HG03097 (cell line): Measurements from ENCODE around the gene RCBTB2.

ENCODE experiments used
- ATAC-seq: cut with Tn5 transposase; IDR thresholded peaks from one replicate; pipeline ENCODE4 v1.9.1; 2021; ENCODE audit not compliant: unreplicated experiment, low FRiP score

RCBTB2 gene

DNA sequence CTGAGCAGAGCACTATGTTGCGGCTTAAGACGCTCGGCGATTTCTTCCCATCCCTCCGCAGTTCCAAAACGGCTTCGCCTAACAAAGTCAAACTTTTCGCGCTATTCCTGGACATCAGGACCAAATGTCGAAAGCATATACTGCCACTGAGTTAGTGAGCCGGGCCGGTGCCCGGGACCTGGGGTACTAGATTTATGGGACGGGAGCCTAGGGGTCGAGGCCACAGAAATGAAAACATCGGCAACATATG, 699 bp downstream of the RCBTB2 start:
- peak; percentile 9 for ATAC-seq

DNA sequence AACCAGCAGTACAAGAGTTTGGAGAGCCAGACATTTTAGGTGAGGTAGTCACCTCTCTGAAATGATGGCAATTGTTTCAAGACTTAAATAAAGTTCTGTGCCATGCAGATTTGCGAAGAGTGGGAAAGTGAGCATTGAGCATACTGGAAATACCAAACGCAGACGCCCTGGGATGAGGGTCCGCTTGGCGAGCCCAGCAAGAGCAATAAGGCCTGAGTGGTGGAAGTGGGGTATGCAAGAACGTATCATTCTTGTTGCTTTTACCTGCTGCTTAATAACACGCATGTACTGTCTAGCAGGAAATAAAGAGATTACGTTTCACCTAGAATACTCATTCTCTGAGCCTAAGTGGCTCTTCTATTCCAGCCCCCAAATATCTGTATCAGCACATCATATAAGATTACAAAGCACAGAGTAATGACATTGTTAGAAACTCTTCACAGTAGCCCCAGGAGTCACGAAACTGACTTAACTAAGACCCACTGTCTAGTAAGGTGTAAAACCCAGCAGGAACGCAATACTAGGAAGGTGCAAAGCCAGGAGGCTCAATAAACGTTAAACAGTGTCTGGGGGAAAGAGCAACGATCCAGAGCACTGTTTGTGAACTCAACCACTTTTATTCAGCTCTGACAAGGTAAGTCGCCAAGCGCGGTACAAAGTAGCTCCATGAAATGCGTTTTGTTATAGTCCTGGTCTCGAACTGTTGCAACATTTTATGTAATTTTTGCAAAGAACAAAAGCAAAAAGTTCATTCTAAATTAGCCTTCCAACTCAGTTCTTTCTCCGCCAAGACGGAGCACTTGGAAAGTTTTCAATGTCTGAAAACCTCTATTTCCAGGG, 1.2 kb downstream of the RCBTB2 start:
- no peak for ATAC-seq

DNA sequence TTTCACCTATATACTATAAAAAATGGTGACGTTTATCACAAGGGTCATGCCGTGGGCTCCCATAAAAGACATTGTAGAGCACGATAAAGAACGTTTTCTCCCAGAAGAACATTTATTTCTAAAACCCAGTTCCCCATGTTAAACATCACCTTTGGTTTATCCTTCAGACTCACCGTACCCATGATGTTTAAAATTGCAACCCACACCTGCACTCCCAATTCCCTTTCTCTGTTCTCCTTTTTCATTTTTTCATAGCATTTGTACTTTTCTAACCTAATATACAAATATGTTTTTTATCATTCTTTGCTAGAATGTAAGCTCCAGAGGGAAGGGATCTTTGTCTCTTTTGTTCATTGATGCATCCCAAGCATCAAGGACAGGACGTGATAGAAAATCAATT, 2.0 kb downstream of the RCBTB2 start:
- no peak for ATAC-seq

DNA sequence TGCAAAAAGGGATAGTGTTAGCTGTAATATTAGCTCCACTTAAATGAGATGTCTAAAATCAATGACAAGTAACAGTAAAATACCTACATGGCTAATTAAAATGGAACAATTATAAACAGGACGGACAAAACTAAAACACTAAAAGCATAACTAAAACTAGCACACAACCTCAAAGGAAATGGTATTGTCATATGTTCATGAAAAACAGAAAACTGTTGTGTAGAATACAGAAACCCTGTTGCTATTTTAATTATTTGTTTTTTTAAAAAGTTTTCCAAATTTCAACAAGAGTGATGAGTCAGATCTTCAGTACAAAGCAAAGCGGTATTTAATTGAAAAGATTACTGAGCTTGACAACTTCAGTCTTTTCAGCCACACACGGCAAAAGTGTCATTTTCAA, 4.2 kb downstream of the RCBTB2 start:
- ATAC-seq = no peak

DNA sequence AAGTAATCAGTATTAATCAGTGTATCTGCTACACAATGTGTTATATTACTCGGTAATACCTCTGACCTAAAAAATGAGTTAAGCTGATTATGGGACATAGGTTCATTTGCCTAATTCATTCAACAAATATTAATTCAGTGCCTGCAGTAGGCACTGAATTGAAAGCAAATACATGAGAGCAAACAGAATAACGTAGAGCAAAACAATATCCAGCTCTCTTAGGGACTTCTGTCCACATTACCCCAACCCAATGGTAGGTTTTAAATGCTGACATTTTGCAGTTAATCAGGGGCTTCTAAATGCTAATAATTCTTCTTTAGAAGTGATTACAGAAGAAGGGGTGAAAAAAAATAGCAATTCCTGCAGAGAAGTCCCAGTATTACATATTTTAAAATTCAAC, 4.9 kb downstream of the RCBTB2 start:
- ATAC-seq = no peak

DNA sequence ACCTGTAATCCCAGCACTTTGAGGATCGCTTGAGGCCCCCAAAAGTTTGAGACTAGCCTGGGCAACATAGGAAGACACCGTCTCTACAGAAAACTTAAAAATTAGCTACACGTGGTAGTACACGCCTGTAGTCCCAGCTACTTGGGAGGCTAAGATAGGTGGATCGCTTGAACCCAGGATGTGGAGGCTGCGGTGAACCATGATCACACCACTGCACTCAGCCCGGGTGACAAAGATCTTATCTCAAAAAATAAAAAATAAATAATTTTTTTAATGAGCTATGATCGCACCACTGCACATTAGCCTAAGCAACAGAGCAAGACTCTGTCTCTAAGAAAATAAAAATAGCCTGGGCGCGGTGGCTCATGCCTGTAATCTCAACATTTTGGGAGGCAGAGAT, 6.6 kb downstream of the RCBTB2 start:
- no peak for ATAC-seq

DNA sequence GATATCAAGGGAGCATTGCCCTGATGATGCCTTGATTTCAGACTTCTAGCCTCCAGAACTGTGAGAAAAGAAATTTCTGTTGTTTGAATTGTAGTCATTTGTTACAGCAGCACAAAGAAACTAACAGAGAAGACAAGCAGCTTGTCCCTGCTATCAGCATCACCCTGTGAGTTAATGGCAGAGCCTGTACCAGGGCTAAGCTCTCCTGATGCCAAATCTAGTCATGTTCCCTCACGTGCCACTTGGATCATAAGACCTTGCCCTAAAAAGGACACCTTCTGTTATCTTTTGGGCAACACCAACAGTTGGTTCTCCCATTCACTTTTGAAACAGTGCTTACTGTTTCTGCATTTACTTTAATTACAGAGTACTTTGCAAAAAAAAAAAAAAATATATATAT, 14.8 kb downstream of the RCBTB2 start:
- no peak for ATAC-seq

DNA sequence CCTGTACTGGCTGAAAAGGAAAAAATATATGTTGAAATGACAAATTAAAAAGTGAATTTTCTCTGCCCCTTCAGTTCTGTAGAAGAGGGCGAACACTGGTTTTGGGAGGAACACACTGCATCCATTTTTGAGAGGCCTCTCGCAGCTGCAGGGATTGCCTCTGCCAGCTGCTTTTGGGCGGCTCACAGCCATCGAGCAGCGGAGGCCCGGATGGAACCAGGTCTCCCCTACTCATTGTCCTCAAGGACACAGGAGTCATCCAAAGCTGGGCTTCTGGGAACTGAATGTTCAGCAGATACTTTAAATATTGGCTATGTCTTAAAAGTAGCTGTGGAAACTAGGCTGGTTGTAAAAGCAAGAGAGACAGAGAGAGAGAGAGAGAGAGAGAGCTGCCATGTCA, 17.1 kb downstream of the RCBTB2 start:
- no peak for ATAC-seq

DNA sequence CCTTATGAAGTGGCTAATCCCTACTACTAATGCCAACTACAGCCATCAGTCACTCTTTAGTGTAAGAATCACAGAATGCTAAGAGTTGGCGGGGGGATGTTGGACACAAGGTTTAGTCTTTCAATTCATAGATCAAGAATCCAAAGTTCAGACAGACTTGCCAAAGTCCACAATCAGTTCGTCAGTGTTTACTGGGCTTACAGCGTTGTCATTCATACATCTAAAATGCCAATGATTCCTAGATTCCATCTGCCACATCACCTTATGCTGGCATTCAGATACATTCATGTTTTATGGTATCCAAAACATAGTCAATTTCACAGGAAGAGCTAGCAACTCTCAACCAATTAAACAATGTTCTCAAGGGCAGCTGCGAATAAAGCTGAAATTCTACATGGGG, 18.1 kb downstream of the RCBTB2 start:
- ATAC-seq = no peak

DNA sequence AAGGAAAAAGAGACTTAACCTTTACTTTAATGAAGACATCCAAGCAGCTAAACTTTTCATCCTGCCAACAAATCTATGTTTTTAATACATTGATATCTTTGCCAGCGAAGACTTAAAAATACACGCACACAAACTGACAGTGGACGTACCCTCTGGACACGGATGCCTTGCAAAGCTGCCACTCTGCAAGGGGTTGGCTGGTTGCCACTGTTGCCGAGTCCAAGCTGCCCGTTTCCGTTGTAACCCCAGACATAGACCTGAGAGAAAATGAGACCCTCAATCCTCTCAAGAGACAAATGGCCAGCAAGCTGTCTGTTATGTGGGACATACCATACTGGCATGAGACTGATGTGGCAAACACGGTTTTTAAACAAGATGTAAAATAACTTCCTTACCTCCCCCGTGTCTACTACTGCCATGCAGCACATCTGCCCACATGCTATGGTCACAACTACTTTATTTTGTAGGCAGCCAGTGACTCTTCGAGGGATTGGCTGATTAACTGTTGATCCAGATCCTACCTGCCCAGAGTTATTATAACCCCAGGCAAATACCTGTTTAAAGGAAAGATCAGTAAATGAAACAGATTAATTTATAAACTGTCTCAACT, 21.2 kb downstream of the RCBTB2 start:
- no peak for ATAC-seq

DNA sequence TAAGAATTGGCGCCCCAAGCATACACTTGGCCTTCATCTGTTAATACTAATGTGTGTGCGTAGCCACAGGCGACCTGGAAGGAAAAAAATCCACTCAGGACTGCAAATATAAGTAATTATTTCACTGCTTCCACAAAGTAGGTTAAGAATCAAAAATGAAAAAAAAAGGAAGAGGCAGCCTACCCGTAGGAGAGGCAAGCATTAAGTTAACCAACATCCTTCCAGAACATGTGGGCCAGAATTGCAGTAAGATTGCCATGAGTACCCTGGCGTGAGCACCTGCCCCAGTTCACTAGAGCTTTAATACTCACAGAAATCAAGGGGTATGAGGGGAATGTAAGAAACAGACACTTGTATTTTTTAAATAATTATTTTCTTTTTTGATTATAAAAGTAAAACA, 22.2 kb downstream of the RCBTB2 start:
- no peak for ATAC-seq

DNA sequence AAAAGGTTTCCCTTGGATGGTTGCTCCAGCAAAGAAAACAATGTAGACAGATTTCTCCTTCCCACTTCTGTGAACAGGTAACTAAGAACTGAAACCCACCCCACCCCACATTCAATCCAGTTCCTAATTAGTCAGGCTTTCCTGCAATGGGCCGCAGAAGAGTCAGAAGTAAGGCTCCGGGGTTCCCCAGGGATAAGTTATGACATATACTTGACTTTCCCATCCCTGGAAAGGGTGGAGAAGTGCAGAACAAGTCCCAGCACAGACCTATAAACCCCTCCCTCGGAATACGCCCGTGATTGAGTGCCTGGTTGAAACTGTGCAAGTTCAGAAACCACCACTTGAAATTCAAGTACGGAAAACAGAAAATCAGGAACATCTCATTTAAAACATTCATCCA, 24.9 kb downstream of the RCBTB2 start:
- ATAC-seq = no peak

DNA sequence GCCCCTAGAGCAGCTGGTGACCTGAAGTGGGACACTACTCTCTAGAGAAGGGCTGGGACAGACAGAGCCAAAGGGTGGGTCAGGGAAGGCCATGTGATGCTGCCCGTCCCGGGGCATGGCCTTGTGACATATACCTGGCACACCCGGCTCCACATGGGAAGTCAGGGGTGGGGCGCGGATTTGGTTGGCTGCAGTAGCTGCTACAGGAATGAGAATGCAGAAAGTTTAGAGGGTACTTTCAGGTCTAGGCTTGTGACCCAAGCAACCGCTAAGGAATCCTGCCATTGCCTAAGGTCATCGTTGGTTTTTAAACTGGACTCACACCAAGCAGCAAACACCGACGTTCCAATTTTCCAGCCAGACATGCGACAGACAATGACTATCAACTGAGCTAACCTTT, 25.9 kb downstream of the RCBTB2 start:
- ATAC-seq = no peak

DNA sequence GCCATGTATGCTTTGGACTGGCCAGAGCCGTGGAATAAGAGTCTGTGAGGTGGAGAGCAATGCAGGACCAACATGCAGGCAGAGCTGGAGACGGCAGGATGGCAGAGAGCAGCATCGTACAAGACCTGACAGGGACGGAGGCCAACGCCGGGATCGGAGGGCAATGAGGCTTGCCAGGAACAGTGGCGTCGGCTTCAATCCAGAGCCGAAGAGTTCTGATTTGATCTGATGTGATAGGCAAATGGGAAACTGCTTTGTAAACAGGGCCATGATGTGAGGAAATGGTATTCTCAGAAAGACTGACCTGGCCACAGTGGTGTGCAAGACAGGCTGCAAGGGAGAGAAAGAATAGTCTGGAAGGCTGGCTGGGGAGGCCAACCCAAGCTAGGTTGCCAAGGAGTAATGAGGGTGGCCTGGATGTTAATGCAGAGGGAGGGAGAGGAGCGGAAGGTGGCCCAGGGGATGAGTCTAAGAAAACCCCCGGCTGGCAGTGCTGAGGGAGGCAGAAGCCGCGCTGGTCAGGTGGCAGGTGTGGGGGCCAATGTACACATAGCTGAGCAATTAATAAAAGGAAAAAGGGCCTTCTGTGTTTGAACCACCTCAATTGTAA, 26.7 kb downstream of the RCBTB2 start:
- ATAC-seq = peak; percentile 13

DNA sequence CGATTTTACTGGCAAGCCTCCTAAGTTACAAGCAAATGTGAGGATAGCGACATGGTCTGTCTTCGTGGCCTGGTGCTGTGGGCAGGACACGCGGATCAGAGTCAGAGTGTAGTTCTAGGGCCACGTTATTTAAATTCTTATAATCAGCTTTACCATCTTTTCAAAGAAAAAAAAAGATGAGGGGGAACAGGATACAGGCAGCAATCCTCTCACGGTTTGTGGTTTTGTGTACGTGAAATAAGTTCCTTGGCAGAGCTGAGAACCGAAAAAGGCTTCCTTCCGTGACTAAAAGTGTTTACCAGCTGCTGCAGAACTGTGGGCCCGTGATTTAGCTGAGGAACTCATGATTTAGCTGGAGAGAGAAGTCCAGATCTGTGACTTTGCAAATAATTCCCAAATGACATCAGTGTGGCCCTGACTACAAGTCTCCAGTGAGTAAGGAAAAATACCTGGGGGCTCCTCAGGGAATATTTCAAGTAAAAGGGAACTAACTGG, 27.2 kb downstream of the RCBTB2 start:
- peak; percentile 63 for ATAC-seq

DNA sequence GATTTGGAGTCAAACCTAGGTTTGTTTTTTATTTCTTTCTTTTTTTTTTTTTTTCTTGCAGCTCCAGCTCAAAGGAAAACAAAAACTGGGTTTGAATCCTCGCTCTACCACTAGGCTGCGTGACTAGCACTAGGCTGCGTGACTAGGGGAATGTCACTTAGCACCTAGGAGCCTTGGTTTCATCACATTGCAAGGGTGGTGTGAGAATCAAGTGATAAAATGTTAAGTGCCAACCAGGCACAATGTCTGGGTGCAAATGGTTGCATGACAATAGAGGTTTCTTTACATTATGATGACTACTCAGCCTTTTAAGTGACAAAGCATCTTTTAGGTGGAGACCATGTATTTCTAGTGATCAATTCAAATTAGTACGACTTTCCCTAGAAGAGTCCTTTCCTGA, 27.9 kb downstream of the RCBTB2 start:
- no peak for ATAC-seq

DNA sequence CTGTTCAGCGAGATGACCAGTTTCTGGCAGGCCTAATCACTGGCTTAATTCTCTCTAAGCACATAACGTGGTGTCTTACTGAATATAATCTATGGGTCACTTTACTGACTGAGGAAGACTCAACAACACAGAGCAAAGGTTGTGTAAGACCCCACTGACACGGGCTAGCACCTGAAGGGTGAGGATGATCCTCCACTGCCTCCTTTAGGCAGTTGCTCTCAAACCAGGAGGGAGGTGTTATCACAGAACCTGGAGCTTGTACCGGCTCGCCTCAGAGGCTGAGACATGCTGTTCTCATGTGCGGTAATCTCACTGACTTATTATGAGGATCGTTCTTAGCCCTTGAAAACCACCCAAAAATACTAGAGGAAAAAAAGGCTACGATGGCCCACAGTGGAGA, 28.3 kb downstream of the RCBTB2 start:
- no peak for ATAC-seq

DNA sequence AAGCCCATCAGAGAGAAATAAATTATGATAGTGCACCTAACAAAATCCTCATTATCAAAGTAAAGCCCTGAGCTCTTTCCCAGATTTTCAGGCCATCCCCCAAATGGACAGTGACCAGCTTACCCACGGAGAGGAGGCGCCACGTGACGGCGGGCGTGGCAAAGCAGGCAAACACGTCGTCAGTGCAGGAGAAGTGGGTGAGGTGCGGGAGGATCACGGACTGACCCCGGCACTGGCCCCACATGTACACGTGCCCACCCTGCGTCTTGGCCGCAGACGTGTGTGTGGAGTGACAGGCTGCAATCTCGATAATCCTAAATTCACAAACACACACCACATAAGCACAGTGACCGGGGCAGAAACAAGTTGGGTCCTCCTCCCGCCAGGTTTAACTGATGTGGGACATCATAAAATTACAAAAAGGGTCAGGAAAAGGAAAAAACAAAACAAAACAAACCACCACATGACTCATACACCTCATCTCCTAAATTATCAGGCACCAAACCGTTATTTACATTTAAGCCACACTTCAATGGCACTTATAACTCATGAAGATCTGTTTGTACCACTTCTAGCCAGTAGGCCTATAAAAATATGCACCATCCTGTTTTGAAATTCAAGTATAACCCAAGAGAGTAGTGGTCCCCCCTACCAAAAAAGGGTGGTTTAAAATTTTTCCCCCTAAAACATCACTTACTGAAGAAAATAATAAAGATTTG, 30.1 kb downstream of the RCBTB2 start:
- ATAC-seq = no peak

DNA sequence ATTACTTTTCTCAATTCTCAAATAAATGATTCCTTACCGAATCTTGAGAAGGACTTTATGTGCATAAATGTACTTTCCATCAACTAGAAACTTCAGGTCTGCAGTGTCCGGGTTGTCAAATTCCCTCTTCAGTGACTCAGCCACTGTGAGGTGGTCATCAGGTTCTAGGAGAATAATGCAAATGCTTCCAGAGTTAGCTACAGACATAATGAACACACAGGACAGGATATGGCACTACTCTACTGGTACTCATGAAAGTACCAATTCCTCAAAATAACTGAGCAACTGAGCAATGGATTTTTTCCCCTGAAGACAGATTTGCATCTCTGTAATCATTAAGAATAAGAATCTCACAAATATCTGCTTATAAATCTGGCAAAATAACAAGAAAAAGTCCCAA, 31.2 kb downstream of the RCBTB2 start:
- no peak for ATAC-seq

DNA sequence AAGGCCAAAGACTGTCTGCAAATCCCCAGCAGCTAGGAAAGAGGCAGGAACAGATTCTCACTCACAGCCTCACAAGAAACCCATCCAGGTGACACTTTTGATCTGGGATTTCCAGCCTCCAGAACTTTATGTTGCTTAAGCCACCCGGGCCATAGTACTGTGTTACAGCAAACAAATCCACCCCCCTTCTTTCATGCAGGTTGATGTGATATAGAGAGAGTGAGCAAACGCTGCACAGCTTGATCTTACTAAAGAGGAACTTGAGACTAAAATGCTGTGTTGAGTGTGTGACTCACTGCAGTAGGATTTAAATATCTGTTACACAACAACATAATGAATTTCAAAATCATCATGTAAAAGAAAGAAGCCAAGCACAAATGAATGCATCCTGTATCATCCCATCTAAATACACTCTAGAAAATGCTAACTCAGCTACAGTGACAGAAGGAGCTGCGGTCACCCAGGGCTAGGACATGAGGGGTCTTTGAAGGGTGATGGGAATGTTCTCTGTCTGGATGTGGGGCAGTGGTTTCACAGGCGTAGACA, 32.2 kb downstream of the RCBTB2 start:
- no peak for ATAC-seq

DNA sequence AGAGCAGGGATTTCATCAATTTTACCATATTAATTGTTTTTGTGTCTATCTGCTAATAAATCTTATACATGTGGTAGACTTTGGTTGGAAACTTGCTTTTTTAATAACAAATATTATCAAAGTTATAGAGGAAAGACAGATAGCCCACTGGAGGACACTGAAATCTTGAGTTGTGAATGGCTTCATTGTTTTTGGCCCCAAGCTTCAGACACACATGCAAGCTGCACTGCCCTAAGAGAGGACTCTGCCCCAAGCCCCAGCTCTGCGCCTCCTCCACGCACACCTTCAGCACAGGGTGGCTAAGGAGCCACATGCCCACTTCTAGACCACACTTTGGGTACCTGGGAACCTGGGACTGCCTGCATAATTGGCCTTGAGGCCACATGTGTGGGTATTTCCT, 35.2 kb downstream of the RCBTB2 start:
- no peak for ATAC-seq
